HG03439 (cell line): ENCODE results near the gene NAV2.

Experiments used
- ATAC-seq: cut with Tn5 transposase; IDR thresholded peaks from one replicate; pipeline ENCODE4 v1.9.1; 2021; ENCODE audit warnings: mild to moderate bottlenecking, moderate library complexity; ENCODE audit not compliant: unreplicated experiment

The NAV2 gene

DNA sequence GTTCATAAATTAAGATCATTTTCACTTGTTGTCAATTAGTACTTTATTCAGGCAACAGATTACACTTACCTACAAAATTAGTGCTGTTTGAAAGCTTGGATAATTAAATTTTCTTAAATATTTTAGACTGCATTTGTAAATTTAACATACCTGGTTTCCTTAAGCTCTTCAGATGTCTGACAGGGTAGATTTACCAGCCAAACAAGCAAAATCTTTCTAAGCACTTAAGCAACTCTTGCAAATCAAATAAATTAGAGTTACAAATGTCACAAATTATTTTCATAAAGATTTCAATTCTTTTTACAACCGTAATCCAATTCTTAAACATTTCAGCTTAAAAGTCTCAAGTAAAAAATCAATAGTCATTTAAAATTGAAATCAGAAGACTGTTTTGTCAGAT is 317.8 kb downstream of the NAV2 start:
- ATAC-seq, result no peak

DNA sequence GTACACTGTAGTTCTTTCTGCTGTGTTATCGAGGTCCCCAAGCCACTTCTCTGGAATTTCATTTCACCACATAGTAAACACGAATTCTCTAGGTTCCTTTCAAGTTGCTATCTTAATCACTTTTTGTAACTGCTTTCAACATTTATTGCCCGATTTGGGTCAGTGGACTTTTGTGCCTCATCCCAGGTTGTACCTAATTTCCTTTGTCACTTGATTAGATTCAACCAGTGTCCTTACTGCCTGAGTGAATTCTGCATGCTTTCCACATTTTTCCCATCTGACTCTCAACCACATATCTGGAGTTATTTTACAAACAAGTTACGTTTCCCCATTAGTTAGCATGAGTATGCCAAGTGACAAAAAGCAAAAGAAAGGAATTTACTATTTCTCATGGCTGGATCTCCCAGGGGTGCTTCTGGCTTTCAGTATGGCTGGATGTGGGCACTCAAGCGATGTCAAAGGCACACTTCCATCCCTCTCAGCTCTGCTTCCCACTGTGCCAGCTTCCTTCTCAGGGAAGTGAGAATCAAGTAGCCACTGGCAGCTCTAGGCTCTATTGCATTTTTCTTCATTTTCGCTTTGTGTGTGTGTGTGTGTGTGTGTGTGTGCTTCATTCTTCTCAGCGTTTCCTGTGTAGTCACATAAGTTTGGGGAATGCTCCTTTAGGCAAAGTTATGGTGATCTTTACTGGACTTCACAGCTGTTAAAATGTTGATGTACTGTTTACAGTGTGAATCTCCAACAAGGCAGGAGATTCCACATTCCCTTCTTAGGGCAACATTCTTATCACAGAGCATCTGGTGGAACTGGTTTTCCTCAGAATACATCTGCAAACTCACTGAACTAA is 318.7 kb downstream of the NAV2 start:
- ATAC-seq, result no peak

DNA sequence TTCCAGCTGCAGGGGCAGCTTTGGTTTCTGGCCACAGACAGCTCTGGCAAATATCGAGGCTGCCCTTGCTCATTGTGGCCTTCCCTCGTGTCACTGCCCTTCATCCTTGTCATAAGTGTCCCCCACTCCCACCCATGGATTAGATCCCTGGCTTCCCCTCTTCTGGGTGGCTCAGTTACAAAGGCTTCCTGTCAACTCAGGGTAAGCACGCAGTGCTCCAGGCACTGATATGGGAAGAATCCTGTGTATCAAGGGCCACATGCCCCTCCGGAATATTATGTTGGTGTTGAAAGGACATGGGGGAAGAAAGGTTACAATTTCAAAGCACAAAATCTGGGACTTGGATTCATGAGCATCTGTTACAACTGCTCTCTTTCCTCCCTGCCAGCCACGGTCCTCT is 319.5 kb downstream of the NAV2 start:
- ATAC-seq, result no peak

DNA sequence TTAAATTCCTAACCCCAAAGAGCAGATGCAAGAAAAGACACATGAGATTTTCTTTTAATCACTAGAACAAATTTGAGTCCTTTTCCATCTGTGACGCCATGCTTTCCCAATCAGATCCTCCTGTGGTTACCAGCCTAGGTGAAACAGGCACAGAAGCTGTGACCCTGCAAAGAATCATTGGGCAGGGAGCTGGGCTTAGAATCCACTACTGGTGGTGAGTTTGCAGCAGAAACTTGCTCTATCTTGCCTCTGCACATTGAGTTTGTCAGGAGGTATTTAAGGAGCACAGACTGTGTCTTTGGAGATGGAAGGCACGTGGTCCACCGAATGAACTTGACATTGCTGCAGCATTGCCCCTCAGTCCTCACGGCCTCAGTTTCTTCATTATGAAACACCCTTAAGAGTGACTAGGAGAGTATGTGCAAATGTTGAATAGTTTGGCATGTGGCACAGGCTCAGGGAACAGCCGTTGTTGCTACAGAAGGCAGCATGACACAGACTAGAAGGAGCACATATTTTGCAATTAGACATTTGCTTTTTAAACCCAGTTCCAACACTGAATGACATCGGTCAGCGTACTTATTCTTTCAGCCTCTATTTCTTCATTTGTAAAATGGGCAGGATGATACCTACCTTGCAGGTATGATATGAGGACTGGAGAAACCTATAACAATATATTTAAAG is 320.1 kb downstream of the NAV2 start:
- no peak for ATAC-seq

DNA sequence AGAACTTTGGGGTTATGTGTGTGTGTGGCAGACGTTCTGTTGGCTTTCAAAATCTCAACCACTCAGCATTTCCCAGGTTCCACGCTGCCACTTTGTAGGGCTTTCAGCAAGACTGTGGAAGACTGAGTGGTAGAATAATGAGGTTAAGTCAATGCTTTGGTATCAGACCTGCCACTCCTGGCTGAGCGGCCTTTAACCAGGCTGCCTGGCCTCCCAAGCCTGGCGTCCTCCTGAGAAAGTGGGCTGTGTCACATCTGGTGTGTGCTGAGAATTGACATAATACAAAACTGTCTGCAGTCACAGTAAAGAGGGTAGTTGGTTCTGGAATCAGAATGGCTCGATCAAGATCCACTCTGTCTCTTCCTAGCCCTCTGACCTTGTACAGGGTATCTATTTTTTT is 321.2 kb downstream of the NAV2 start:
- ATAC-seq, result no peak

DNA sequence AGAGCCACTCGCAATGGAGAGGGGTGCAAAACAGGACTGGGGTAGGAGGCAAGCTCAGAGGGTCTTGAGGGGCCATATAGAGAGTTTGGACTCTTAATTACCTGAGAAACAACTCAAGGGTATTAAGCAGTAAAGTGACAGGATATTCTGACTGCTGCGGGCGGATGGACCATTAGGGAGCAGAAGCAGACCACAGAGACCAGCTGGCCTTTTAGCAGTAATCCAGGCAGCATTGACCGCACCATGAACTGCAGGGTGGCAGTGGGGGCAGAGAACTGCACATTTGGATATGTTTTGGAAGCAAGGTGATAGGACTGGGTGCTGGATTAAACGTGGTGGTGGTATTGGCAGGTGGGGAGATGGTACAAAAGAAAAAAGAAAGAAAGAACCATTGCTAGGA is 322.3 kb downstream of the NAV2 start:
- no peak for ATAC-seq

DNA sequence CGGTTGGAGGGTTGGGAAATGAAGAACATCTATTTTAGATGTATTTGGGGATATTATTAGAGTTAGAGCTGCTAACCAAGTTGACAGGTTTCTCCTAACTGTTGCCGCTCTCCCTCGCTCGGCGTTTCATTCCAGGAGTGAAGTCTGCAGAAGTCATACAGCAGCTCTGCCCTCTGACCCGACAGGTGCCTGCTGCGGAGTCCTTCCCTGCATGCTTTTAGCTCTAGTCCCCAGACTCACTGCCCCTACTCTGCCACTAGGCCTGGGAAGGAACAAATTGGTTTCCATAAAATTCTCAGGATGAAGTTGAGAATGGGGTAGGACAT is 322.7 kb downstream of the NAV2 start:
- no peak for ATAC-seq

DNA sequence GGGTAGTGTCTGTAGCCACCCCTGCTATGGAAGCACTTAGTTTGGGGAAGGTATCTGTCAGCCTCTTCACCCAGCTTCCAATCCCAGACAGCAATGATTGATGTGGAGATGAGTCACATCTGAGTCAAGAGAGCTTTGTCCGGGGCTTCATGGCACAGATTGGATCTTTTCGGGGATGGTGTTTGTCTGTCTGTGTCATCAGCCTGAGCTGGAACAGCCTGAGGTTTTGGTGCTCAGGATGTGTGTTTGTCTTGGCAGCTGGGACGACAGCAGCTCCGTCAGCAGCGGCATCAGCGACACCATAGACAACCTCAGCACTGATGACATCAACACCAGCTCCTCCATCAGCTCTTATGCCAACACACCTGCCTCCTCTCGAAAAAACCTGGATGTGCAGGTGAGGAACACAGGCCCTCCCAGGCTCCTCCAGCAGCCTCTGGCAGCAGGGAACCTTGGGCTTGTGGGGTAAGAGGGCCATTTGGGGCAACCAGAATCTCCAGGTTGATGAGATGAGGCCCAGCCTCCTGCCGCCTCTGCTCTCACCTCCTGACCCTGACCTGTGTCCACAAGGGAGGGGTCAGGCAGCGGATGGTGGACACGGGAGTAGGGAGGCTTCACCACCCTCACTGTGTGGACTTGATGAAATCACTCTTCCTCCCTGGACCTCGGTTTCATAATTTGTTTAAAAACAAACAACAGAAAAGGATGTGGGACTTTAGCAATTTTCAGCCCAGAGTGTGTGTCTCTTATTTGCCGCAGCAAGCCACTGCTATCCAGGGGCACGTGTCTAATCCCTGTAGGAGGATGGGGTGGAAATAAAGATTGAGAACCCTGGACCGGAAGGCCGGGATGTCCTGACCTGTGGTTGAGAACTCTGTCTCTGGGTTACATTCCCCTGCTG is 323.3 kb downstream of the NAV2 start:
- ATAC-seq, result no peak

DNA sequence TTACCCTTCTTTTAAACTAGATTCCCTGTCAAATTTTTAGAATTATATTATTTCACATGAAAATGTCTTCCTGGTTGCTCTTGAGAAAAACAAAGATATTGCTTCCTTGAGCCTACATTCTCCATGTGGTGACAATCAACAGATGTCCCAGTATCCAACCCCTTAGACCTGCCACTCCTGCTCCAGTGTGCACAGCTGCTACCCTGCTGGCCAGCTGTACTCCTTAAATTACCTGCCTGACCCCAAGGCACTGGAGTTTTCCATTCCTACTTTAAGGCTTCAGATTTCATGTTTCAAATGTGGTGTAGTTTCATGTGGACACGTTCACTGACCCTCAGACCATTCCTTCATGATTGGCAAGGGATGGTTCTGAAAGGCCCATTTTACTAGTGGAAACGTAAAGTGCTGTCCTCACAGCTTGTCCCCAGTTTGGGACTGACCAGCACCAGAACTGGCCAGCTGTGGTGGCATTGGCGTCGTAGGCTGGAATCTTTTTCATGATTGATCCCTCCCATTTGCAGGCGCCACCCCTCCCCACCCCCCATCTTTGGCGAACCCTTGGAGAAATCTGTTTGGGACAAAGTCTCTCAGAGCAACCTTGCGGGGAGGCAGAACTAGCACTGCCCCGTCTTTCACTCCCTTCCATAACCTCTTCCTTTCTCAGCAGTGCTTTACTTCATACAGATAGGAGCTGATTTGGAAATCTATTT is 324.1 kb downstream of the NAV2 start:
- ATAC-seq, result no peak

DNA sequence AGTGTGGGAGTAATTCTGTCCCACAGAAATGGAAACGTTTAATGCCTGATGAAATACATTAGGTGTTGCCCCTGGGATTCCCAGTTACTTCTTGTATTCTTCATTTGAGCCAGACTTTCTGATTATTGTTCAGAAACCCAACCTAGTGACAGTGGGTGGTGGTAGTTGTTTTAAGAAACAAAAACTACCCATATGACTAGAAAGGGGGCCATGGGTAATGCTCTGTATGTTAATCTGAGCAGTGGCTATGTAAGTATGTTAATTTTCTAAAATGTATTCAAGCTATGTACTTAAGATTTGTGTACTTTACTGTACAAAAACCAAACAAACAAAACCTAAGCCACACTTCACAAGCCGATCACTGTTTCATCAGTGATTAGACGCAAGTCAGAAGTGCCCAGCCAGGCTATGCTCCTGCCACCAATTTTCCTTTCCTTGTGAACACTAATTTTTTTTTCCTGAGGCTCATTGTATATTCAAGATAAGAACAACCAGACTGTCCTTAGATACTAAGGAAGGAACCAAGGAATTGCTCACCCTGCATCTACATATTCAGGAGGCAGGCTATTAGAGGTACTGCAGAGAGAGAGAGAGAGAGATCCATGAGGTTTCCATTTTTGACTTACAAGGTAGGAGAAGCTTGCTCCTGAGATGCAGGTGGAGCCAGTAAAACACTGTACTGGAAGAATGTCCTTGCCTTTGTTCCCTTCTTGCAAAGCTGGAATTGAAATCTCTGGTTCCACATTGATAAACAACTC is 324.9 kb downstream of the NAV2 start:
- peak; percentile 88 for ATAC-seq

DNA sequence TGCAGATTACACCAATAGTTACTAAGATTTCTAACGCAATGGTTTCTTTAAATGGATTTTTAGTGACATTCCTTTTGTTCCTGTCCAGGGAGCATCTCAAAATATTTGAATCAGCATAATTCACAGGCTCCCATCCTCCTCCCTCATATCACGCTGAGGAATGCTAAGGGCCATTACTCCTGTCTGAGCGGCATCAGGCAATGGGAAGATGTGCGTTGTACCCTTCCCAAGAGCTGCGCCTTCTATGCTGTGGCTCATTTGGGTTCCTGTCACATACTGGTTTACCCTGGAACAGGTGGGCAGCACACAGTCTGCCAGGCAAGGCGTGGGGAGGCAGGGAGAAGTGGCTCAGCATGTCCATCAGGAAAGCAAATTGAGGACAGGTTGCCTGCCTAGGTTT is 325.8 kb downstream of the NAV2 start:
- no peak for ATAC-seq

DNA sequence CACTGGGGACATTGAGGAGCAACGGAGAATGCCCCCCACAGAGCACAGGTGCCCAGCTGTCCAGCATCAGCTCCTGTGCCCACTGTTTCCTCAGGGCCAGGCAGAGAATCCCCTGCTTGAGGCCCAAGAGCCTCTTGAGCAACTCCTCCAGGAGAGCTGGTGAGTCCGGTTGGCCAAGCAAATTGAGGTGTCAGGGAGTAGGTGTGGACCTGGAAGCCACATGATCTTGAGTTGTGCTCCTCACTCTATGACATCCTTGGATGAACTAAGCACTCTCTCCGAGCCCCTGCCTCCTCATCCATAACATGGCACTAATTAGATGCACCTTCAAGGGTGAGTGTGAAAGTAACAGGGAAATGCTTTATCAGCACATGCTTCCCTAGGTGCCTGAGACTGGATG is 326.3 kb downstream of the NAV2 start:
- no peak for ATAC-seq

DNA sequence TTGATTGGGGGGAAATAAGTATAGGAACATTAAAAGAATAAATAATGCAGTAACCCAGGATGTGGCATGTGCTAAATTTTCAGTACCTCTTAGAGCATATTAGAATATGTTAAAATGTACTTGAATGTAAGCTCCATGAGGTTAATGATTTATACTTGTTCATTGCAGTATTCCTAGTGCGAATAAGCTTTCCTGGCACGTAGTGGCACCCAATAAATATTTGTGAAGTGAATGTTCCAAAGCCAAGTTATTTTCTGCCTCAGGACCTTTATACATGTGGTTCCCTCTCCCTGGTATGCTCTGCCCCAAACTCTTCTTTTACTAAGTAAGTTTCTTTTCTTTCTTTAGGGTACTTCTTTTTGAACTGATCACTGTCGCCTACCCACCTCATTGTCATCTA is 328.9 kb downstream of the NAV2 start:
- ATAC-seq, result no peak

DNA sequence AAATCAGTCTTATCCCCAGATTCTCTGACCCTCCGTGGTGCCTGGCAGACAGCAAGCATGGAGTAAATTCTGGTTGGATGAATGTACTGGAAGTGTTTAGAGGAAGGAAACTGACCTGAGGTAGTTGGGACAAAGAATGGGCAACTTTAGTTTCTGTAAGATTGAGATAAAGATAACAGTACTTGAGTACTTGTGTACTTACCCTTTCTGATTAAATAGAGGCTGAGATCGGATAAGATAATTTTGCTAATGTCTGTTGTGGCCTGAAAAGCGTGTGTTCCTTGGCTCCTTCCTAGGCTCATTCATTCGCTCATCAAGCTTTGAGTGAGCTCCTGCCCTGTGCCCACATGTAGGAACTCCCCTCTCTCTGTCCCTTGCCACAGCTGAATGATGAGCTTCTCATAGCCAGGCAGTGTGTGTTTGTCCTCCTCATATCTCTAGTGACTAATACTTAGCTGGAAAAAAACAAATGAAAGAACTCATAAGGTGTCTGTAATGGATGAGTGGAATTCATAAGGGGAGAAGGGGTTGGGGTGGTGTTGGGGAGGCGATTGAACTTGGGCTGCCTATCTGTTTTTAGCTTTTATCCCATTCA is 329.5 kb downstream of the NAV2 start:
- no peak for ATAC-seq

DNA sequence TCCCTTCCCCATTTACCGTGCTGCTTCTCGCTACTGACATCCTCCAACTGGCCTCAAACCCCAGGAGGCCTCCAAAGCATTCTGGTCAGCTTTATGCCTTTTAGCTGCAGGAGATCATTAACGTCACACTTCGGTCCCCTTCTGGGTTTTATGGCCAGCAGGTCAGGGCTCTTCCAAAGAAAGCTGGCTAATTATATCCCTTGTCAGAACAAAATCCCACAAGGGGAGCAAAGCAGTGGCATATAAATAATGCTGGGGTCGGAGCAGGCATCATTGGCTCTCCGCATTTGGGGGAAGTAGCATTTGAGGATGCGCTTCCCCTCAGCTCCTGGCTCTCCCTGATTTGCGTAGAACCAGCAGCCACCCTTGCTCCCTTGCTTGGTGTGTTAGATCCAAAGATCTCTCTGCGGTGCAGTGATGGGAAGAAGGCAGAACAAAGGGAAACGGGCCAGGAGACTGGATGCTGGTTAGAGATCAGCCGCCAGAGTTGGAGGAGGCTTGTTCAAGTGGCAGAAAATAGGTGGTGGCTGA is 330.2 kb downstream of the NAV2 start:
- ATAC-seq, result no peak

DNA sequence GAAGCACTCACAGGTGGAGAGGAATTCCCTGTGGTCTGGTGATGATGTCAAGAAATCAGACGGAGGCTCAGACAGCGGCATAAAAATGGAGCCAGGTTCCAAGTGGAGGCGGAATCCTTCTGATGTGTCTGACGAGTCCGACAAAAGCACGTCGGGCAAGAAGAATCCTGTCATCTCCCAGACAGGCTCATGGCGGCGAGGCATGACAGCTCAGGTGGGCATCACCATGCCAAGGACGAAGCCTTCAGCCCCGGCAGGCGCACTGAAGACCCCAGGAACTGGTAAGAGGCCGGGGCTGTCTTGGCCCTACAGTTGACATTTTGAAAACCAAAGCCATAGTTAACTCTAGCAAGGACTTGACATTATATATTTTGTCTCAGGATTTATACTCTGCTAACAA is 331.4 kb downstream of the NAV2 start:
- ATAC-seq, result no peak

DNA sequence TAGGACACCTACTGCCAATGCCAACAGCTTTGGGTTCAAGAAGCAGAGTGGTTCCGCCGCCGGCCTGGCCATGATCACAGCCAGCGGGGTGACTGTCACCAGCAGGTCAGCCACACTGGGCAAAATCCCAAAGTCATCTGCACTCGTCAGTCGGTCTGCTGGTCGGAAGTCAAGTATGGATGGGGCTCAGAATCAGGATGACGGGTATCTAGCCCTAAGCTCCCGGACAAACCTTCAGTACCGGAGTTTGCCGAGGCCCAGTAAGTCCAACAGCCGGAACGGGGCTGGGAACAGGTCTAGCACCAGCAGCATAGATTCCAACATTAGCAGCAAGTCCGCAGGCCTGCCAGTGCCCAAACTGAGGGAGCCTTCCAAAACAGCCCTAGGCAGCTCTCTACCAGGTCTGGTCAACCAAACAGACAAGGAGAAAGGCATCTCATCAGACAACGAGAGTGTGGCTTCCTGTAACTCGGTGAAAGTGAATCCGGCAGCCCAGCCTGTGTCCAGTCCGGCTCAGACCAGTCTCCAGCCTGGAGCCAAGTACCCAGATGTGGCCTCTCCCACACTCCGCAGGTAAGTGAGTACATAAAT is 332.6 kb downstream of the NAV2 start:
- no peak for ATAC-seq

DNA sequence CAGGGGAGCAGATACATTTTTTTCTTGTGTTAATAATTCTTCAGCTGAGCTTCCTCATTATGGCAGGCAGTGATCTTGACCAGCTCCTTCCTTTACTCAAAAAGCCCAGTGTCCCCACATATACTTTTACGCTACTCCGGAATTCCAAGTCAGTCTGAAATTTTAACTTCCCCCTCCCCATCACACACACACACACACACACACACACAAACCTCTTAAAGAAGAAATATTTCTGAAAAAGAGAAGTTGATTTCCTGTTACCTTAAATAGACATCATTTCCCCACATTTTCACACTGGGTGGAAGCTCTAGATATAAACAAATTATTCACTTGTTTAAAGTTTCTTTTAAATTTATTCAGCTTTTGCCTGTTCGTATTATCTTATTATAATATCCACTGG is 333.8 kb downstream of the NAV2 start:
- ATAC-seq, result no peak

DNA sequence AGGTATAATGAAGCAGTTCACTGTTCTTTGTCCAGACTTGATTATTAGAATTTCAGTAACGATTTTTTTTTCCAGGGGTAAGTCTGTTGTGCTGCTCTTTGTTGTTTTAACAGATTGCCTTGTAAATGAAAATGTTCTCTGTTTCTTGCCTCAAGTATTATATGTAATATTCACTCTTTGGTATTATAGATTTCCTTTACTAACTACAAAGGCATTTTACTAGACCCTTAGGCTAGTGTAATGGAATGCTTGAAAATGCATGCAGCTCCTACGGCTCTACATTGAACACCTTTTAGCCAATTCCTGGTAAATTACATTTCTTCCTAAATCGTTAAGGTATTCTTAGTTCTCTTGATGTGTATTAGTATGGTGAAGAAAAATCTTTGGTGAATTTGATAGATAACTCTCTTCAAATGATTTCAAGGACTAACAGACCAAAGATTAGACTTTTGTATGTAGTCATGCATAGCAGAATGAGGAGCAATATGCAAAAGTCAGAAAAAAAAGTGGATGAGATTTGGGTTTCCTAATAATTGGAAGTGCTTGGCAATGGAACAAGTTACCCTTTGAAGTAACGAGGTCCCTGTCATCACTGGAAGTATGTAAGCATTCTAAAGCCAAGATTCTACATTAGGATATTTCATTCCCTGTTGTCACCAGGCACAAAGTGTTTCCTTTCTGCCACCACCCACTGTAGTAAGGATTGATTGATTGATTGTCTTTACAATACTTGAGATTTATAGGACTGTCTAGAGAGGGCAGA is 334.6 kb downstream of the NAV2 start:
- no peak for ATAC-seq
